Measurements from ENCODE around the gene ZNF219. TPM values are rescaled to one million over a fixed set of nuclear protein-coding genes. Genes with fewer than 3 reads are reported as not detected.
A peak's percentile ranks its signal among the peaks of the same experiment; 100 is the strongest.

The ZNF219 gene
- total RNA-seq, 1 experiment from 2014 or later = 19.9 TPM

GRCh38 chr14:21040370-21040925 is 58.0 kb downstream of the ZNF219 start:
- no peaks in the 10 kb centered on the region for H3K9me3 ChIP-seq (ENCODE audit: control insufficient read depth, insufficient read depth, low read depth, low read length)
- ChIA-PET CTCF (interaction anchor here (0.6 to 2.8 kb wide), 4 partner anchors 25 to 532 kb away, joined by 3 to 33 read pairs (median 4); no protein-coding TSS in a partner anchor), POLR2A (no interaction called here)
- no peak overlapping the region for H3K27ac ChIP-seq (ENCODE audit: low read length)
- H3K4me1 ChIP-seq (ENCODE audit: control insufficient read depth, insufficient read depth, low read length) = no peaks in the 10 kb centered on the region
- intact Hi-C loops (cut with micrococcal nuclease; ENCODE audit: unreplicated experiment) (loop anchor here (2.0 kb wide), 1 partner anchor 26 kb away; no protein-coding TSS in a partner anchor), in situ Hi-C loops (cut with HindIII; ENCODE audit: low pct_unique_long_range_greater_than_20kb, low sequenced_read_pairs) (no loop called here)
- H3K4me3 ChIP-seq (ENCODE audit: low read depth in 2 of 2, low read length in 2 of 2) = no peak overlapping the region
- TF ChIP-seq, protein P1, sequence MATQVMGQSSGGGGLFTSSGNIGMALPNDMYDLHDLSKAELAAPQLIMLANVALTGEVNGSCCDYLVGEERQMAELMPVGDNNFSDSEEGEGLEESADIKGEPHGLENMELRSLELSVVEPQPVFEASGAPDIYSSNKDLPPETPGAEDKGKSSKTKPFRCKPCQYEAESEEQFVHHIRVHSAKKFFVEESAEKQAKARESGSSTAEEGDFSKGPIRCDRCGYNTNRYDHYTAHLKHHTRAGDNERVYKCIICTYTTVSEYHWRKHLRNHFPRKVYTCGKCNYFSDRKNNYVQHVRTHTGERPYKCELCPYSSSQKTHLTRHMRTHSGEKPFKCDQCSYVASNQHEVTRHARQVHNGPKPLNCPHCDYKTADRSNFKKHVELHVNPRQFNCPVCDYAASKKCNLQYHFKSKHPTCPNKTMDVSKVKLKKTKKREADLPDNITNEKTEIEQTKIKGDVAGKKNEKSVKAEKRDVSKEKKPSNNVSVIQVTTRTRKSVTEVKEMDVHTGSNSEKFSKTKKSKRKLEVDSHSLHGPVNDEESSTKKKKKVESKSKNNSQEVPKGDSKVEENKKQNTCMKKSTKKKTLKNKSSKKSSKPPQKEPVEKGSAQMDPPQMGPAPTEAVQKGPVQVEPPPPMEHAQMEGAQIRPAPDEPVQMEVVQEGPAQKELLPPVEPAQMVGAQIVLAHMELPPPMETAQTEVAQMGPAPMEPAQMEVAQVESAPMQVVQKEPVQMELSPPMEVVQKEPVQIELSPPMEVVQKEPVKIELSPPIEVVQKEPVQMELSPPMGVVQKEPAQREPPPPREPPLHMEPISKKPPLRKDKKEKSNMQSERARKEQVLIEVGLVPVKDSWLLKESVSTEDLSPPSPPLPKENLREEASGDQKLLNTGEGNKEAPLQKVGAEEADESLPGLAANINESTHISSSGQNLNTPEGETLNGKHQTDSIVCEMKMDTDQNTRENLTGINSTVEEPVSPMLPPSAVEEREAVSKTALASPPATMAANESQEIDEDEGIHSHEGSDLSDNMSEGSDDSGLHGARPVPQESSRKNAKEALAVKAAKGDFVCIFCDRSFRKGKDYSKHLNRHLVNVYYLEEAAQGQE (IDR thresholded peaks at IDR 0.05; ENCODE audit: insufficient read depth in 1 of 2, low read depth in 2 of 2, low read length in 1 of 2) = no peak
- TF ChIP-seq SIN3A (IDR thresholded peaks at IDR 0.05; ENCODE audit: borderline replicate concordance, insufficient read depth, low read depth, low read length) (no peak), POLR2AphosphoS5 (IDR thresholded peaks at IDR 0.05; ENCODE audit: low read depth, low read length) (no peak), TCF7L2 (IDR thresholded peaks at IDR 0.05; ENCODE audit: low read depth, low read length) (no peak)
- TF ChIP-seq, protein P2, sequence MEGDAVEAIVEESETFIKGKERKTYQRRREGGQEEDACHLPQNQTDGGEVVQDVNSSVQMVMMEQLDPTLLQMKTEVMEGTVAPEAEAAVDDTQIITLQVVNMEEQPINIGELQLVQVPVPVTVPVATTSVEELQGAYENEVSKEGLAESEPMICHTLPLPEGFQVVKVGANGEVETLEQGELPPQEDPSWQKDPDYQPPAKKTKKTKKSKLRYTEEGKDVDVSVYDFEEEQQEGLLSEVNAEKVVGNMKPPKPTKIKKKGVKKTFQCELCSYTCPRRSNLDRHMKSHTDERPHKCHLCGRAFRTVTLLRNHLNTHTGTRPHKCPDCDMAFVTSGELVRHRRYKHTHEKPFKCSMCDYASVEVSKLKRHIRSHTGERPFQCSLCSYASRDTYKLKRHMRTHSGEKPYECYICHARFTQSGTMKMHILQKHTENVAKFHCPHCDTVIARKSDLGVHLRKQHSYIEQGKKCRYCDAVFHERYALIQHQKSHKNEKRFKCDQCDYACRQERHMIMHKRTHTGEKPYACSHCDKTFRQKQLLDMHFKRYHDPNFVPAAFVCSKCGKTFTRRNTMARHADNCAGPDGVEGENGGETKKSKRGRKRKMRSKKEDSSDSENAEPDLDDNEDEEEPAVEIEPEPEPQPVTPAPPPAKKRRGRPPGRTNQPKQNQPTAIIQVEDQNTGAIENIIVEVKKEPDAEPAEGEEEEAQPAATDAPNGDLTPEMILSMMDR (IDR thresholded peaks at IDR 0.05) = peak; percentile 41
- no peaks in the 10 kb centered on the region for H3K36me3 ChIP-seq (ENCODE audit: control insufficient read depth, insufficient read depth, low read length)
- ATAC-seq (peak; percentile 34; the same call in 1 of the 2 replicates), DNase-seq (ENCODE audit: low read depth, low spot score) (no peak)
- no TSS peak for BruUV-seq (replicated peaks)
- H3K27me3 ChIP-seq (ENCODE audit: control insufficient read depth, insufficient read depth, low read length) = peaks cover under 1% of the 10 kb centered on the region

Other genes starting within 250 kb of the ZNF219 start
- gene RNASE3, start 207.3 kb downstream of the ZNF219 start, total RNA-seq (2021; ENCODE audit: unreplicated experiment) = not detected
- gene RNASE2, start 143.2 kb downstream of the ZNF219 start, total RNA-seq (2021; ENCODE audit: unreplicated experiment) = not detected
- 39.6 TPM for gene METTL17, start 108.7 kb downstream of the ZNF219 start, total RNA-seq (2021; ENCODE audit: unreplicated experiment)
- gene SLC39A2, start 99.4 kb downstream of the ZNF219 start, total RNA-seq (2021; ENCODE audit: unreplicated experiment) = not detected
- 1.6 TPM for gene NDRG2, start 73.6 kb downstream of the ZNF219 start, total RNA-seq (2021; ENCODE audit: unreplicated experiment)
- gene TPPP2, start 68.4 kb downstream of the ZNF219 start, total RNA-seq (2021; ENCODE audit: unreplicated experiment) = not detected
- not detected for gene RNASE13, start 63.8 kb downstream of the ZNF219 start, total RNA-seq (2021; ENCODE audit: unreplicated experiment)
- gene RNASE7, start 56.3 kb downstream of the ZNF219 start, total RNA-seq (2021; ENCODE audit: unreplicated experiment) = not detected
- not detected for gene RNASE8, start 40.8 kb downstream of the ZNF219 start, total RNA-seq (2021; ENCODE audit: unreplicated experiment)
- gene ARHGEF40, start 28.4 kb downstream of the ZNF219 start, total RNA-seq (2021; ENCODE audit: unreplicated experiment) = 11.1 TPM
- gene TMEM253, start 2.4 kb upstream of the ZNF219 start, total RNA-seq (2021; ENCODE audit: unreplicated experiment) = 0.33 TPM
- not detected for gene OR5AU1, start 57.4 kb upstream of the ZNF219 start, total RNA-seq (2021; ENCODE audit: unreplicated experiment)
- gene HNRNPC, start 170.8 kb upstream of the ZNF219 start, total RNA-seq (2021; ENCODE audit: unreplicated experiment) = 537 TPM
- gene RPGRIP1, start 181.4 kb upstream of the ZNF219 start, total RNA-seq (2021; ENCODE audit: unreplicated experiment) = 0.28 TPM

Data from Panc1 (cell line).